ENCODE data around the gene ZNF512B. TPM values are rescaled to one million over a fixed set of nuclear protein-coding genes. Genes with fewer than 3 reads are reported as not detected.

The ZNF512B gene
- total and polyA plus RNA-seq, 3 donors from 2014 or later: 16.7 to 27.6 (median 24.5) TPM

- Histone ChIP-seq H3K36me3 (ENCODE audit: low read depth, missing control alignments) (no peaks in the 10 kb centered on the region), H3K4me3 (no peak overlapping the region), H3K9me3 (no peaks in the 10 kb centered on the region), H3K27me3 (no peaks in the 10 kb centered on the region), H3K27ac (no peak overlapping the region), H3K4me1 (peaks cover 12% of the 10 kb centered on the region)
- no peak for TF ChIP-seq CTCF (IDR thresholded peaks at IDR 0.05)
- TF ChIP-seq POLR2A (IDR thresholded peaks at IDR 0.05): no peak
- intact Hi-C loops (cut with DNase I; ENCODE audit: low total_unique reads): no loop called here
- WGBS, 2 donors: 80 to 92% methylated on average over 4 to 13 of the region's 13 CpGs
- no peak for DNase-seq
Observed at GRCh38 chr20:63966944-63967322, 2.8 kb downstream of the ZNF512B start.

GRCh38 chr20:63966172-63966943, 3.4 kb downstream of the ZNF512B start:
- intact Hi-C loops (cut with DNase I; ENCODE audit: low total_unique reads): no loop called here
- 91 to 96% methylated on average over 23 to 27 of the region's 27 CpGs for WGBS, 2 donors

GRCh38 chr20:63964412-63964811, 5.3 kb downstream of the ZNF512B start:
- WGBS, 2 donors: 93 to 94% methylated on average over 9 to 16 of the region's 16 CpGs
- H3K4me1 ChIP-seq: peaks cover 9% of the 10 kb centered on the region
- H3K27me3 ChIP-seq: no peaks in the 10 kb centered on the region
- no peaks in the 10 kb centered on the region for H3K36me3 ChIP-seq (ENCODE audit: low read depth, missing control alignments)
- intact Hi-C loops (cut with DNase I; ENCODE audit: low total_unique reads): no loop called here
- DNase-seq: no peak
- H3K4me3 ChIP-seq: no peak overlapping the region
- H3K9me3 ChIP-seq: no peaks in the 10 kb centered on the region
- TF ChIP-seq POLR2A (IDR thresholded peaks at IDR 0.05) (no peak), CTCF (IDR thresholded peaks at IDR 0.05) (no peak)
- H3K27ac ChIP-seq: no peak overlapping the region

More at GRCh38 chr20:63966172-63966943, 3.4 kb downstream of the ZNF512B start:
- DNase-seq: no peak
- H3K27me3 ChIP-seq: no peaks in the 10 kb centered on the region
- TF ChIP-seq CTCF (IDR thresholded peaks at IDR 0.05) (no peak), POLR2A (IDR thresholded peaks at IDR 0.05) (no peak)
- peaks cover 12% of the 10 kb centered on the region for H3K4me1 ChIP-seq
- H3K27ac ChIP-seq: no peak overlapping the region
- no peaks in the 10 kb centered on the region for H3K9me3 ChIP-seq
- H3K36me3 ChIP-seq (ENCODE audit: low read depth, missing control alignments): no peaks in the 10 kb centered on the region
- H3K4me3 ChIP-seq: no peak overlapping the region

GRCh38 chr20:63963784-63964301, 5.9 kb downstream of the ZNF512B start:
- no peaks in the 10 kb centered on the region for H3K9me3 ChIP-seq
- H3K27me3 ChIP-seq: no peaks in the 10 kb centered on the region
- peaks cover 8% of the 10 kb centered on the region for H3K4me1 ChIP-seq
- no peak overlapping the region for H3K4me3 ChIP-seq
- no peak for DNase-seq
- TF ChIP-seq CTCF (IDR thresholded peaks at IDR 0.05) (no peak), POLR2A (IDR thresholded peaks at IDR 0.05) (no peak)
- H3K36me3 ChIP-seq (ENCODE audit: low read depth, missing control alignments): no peaks in the 10 kb centered on the region
- no peak overlapping the region for H3K27ac ChIP-seq
- 90 to 99% methylated on average over 9 to 15 of the region's 16 CpGs for WGBS, 2 donors
- intact Hi-C loops (cut with DNase I; ENCODE audit: low total_unique reads): no loop called here

GRCh38 chr20:63963348-63963741, 6.4 kb downstream of the ZNF512B start:
- DNase-seq: no peak
- Histone ChIP-seq H3K9me3 (no peaks in the 10 kb centered on the region), H3K4me1 (peaks cover 3% of the 10 kb centered on the region), H3K27me3 (no peaks in the 10 kb centered on the region), H3K27ac (no peak overlapping the region), H3K4me3 (no peak overlapping the region), H3K36me3 (ENCODE audit: low read depth, missing control alignments) (no peaks in the 10 kb centered on the region)
- intact Hi-C loops (cut with DNase I; ENCODE audit: low total_unique reads): no loop called here
- TF ChIP-seq CTCF (IDR thresholded peaks at IDR 0.05) (no peak), POLR2A (IDR thresholded peaks at IDR 0.05) (no peak)
- WGBS, 2 donors: 89 to 100% methylated on average over 2 to 27 of the region's 27 CpGs
